H1 (cell line): ENCODE measurements around the gene LPP.

Experiments used
- GABPA ChIP-seq: IDR thresholded peaks from 2 replicates; pipeline ENCODE4 v1.6.1; 2011; ENCODE audit warnings: mild to moderate bottlenecking, low read length, moderate library complexity, borderline replicate concordance; ENCODE audit not compliant: insufficient read depth
- POLR2A ChIP-seq, 2 experiments: IDR thresholded peaks; 1 replicate in 1 of 2; 2 replicates in 1 of 2; pipeline ENCODE4 v1.6.1; 2011; ENCODE audit warnings: low read depth in 2 of 2, low read length in 2 of 2, mild to moderate bottlenecking in 2 of 2; ENCODE audit errors: control extremely low read depth in 1 of 2
- RFX5 ChIP-seq: IDR thresholded peaks from 2 replicates; pipeline ENCODE4 v1.6.1; 2011; ENCODE audit warnings: low read depth, low read length, improper control_type of control experiment, borderline replicate concordance
- TAF1 ChIP-seq: IDR thresholded peaks from 2 replicates; pipeline ENCODE4 v1.6.1; 2011; ENCODE audit warnings: mild to moderate bottlenecking, low read depth, low read length
- TF ChIP-seq, protein P1 (sequence below), 3 experiments: IDR thresholded peaks; 1 replicate in 2 of 3; 2 replicates in 1 of 3; pipeline versions ENCODE4 v1.5.1 to v1.6.1; 2011; ENCODE audit warnings: low read length in 3 of 3, mild to moderate bottlenecking in 3 of 3, inconsistent platforms in 2 of 3, low read depth in 1 of 3, moderate library complexity in 1 of 3; ENCODE audit not compliant: insufficient read depth in 1 of 3; ENCODE audit errors: control extremely low read depth in 1 of 3

DNA sequence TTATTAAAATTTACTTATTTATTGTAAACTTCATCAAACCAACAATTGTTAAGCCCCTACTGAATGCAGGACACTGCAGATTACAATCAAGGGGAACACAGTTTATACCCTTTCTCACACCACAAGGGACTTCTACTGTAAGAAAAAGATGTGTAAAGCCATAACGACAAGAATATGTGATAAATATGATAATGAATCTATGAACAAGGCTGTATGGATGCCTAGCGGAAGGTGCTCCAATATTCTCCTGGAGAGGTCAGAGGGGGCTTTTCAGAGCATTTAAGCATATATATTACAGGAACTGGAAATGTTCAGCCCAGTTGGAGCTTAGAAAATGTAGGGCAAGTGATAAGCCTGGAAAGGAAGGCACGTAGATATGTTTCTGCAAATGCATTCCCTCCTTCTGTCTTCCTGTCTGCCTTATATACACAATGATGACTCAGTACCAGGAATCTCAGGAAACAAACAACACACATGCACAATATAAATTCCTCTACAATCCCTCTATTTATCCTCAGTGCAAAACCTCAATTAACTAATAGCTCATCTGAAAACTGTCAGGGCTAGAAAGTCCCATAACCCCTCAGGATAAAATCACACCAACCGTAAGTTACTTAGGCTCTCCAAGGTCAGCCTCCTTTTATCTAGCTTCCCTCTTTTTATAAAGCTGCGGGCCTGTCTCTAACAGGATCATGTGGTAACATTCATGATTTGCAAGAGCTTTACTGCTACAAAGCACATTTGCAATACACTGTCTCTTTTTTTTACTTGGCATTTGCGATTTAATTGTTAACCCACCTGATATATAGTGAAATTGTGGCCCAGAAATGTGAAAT, 393.1 kb downstream of the LPP start:
- TF ChIP-seq, protein P1, sequence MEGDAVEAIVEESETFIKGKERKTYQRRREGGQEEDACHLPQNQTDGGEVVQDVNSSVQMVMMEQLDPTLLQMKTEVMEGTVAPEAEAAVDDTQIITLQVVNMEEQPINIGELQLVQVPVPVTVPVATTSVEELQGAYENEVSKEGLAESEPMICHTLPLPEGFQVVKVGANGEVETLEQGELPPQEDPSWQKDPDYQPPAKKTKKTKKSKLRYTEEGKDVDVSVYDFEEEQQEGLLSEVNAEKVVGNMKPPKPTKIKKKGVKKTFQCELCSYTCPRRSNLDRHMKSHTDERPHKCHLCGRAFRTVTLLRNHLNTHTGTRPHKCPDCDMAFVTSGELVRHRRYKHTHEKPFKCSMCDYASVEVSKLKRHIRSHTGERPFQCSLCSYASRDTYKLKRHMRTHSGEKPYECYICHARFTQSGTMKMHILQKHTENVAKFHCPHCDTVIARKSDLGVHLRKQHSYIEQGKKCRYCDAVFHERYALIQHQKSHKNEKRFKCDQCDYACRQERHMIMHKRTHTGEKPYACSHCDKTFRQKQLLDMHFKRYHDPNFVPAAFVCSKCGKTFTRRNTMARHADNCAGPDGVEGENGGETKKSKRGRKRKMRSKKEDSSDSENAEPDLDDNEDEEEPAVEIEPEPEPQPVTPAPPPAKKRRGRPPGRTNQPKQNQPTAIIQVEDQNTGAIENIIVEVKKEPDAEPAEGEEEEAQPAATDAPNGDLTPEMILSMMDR (IDR thresholded peaks at IDR 0.05; ENCODE audit: control extremely low read depth in 1 of 3, insufficient read depth in 1 of 3, low read depth in 1 of 3, low read length in 3 of 3) = no peak
- TF ChIP-seq TAF1 (no peak), RFX5 (no peak), POLR2A (IDR thresholded peaks at IDR 0.05; ENCODE audit: control extremely low read depth in 1 of 2, low read depth in 2 of 2, low read length in 2 of 2) (no peak), GABPA (no peak)
